Colonic mucosa (tissue), 4 donors: ENCODE results near the gene UBE2F. TPM values are rescaled to one million over a fixed set of nuclear protein-coding genes. Genes with fewer than 3 reads are reported as not detected.

Experiments used
- DNase-seq: peaks from one replicate; pipeline ENCODE4 v3.0.0-alpha.2; 2020
- H3K27ac ChIP-seq: fragments of 200-600 bp; one replicate; pipeline ENCODE4 v1.8.0; 2021
- H3K27me3 ChIP-seq: fragments of 200-600 bp; one replicate; pipeline ENCODE4 v1.8.0; 2021
- H3K36me3 ChIP-seq: fragments of 200-600 bp; one replicate; pipeline ENCODE4 v1.8.0; 2021
- H3K4me1 ChIP-seq: fragments of 200-600 bp; one replicate; pipeline ENCODE4 v1.8.0; 2021; ENCODE audit warnings: mild to moderate bottlenecking
- H3K4me3 ChIP-seq: fragments of 200-600 bp; one replicate; pipeline ENCODE4 v1.8.0; 2021
- H3K9ac ChIP-seq, 2 donors: one replicate each; pipeline ENCODE4 v1.7.0; 2013; ENCODE audit warnings: control low read depth in 2 of 2, low read depth in 2 of 2, low read length in 2 of 2
- H3K9me3 ChIP-seq: fragments of 200-600 bp; one replicate; pipeline ENCODE4 v1.8.0; 2021
- intact Hi-C: fragments of 100-400 bp; cut with DNase I; formaldehyde crosslinking; loops from one replicate; pipeline ENCODE4 v1.14.1; 2022
- total RNA-seq, 2 donors: library from RNA; stranded (reverse); fragmentation: NEBNext Ultra II Directional in 1 of 2; extraction: Animal tissue kit (Norgen Biotek cat#: 25700) in 1 of 2; gene quantifications; one replicate each; pipeline ENCODE4 v1.2.1, GENCODE V29; 2021
- TF ChIP-seq, protein P1 (sequence below): fragments of 200-600 bp; IDR thresholded peaks from one replicate; pipeline ENCODE4 v1.8.0; 2022; ENCODE audit warnings: antibody characterized with exemption, mild to moderate bottlenecking
- donor health status: healthy.
- donor health status: DM: no; HTN: no; CAD: no.
- donor health status: DM: no; HTN: no; CAD: no.

The UBE2F gene
- total RNA-seq, 2 donors from 2014 or later: 51.8 to 54.7 TPM

- Histone ChIP-seq H3K9ac (no peak overlapping the region), H3K9me3 (no peaks in the 10 kb centered on the region), H3K27ac (no peak overlapping the region), H3K4me3 (no peak overlapping the region), H3K4me1 (no peaks in the 10 kb centered on the region), H3K27me3 (no peaks in the 10 kb centered on the region), H3K36me3 (no peaks in the 10 kb centered on the region)
- no peak for DNase-seq
- intact Hi-C loops: no loop called here
- TF ChIP-seq, protein P1, sequence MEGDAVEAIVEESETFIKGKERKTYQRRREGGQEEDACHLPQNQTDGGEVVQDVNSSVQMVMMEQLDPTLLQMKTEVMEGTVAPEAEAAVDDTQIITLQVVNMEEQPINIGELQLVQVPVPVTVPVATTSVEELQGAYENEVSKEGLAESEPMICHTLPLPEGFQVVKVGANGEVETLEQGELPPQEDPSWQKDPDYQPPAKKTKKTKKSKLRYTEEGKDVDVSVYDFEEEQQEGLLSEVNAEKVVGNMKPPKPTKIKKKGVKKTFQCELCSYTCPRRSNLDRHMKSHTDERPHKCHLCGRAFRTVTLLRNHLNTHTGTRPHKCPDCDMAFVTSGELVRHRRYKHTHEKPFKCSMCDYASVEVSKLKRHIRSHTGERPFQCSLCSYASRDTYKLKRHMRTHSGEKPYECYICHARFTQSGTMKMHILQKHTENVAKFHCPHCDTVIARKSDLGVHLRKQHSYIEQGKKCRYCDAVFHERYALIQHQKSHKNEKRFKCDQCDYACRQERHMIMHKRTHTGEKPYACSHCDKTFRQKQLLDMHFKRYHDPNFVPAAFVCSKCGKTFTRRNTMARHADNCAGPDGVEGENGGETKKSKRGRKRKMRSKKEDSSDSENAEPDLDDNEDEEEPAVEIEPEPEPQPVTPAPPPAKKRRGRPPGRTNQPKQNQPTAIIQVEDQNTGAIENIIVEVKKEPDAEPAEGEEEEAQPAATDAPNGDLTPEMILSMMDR: no peak
Observed at GRCh38 chr2:237929979-237930378, 36.8 kb upstream of the UBE2F start.

DNA sequence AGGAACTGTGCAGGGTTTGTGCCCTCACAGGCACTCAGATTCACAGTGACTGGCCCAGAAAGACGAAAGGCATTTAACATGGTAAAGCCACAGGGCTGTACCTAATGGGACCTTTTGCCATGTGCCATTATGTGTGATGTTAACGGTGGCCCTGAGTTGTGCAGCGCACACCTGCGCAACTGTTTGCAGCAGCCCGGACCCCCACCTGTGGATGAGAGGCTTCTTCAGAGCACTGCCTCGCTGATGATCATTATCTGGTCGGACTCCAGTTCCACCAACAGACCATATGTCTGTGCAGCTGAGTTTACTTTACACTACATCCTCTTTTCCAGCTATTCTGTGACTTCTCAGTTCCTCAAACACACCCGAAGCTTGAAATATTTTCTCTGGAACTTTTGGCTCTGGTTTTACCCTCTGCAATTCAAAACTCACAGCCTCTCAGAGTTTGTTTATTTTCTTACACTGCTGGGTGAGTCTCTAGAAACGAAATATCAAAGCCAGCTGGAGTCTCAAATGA is 35.6 kb upstream of the UBE2F start:
- Histone ChIP-seq H3K27ac (no peak overlapping the region), H3K36me3 (no peaks in the 10 kb centered on the region), H3K9ac (no peak overlapping the region), H3K9me3 (no peaks in the 10 kb centered on the region), H3K4me1 (no peaks in the 10 kb centered on the region), H3K4me3 (no peak overlapping the region), H3K27me3 (no peaks in the 10 kb centered on the region)
- no peak for DNase-seq
- TF ChIP-seq, protein P1: no peak
- intact Hi-C loops: no loop called here

GRCh38 chr2:237932731-237933131 is 34.1 kb upstream of the UBE2F start:
- Histone ChIP-seq H3K36me3 (no peaks in the 10 kb centered on the region), H3K27ac (no peak overlapping the region), H3K4me1 (no peaks in the 10 kb centered on the region), H3K27me3 (no peaks in the 10 kb centered on the region), H3K9ac (no peak overlapping the region), H3K4me3 (no peak overlapping the region), H3K9me3 (no peaks in the 10 kb centered on the region)
- no peak for DNase-seq
- TF ChIP-seq, protein P1: no peak
- intact Hi-C loops: no loop called here

DNA sequence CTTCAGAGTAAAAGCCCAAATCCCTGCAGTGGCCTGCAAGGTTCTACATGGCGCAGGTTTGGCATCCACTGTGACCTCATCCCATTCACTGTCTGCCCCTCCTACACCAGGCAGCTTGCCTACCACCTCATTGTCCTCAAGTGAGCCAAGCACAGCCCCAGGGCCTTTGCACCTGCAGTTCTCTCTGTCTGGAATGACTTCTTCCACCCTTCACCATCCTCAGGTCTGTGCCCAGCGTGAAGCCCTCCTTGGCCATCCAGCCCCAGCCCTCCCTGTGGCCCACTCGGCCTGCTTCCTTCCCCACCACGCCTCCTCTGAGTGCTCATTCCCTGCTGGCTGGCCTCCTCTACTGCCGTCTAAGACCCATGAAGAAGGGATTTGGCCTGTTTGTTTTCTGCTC is 32.6 kb upstream of the UBE2F start:
- intact Hi-C loops: no loop called here
- no peaks in the 10 kb centered on the region for H3K9me3 ChIP-seq
- H3K27ac ChIP-seq: no peak overlapping the region
- no peak overlapping the region for H3K4me3 ChIP-seq
- no peak for DNase-seq
- H3K27me3 ChIP-seq: no peaks in the 10 kb centered on the region
- no peaks in the 10 kb centered on the region for H3K4me1 ChIP-seq
- H3K9ac ChIP-seq: no peak overlapping the region
- TF ChIP-seq, protein P1: no peak
- H3K36me3 ChIP-seq: no peaks in the 10 kb centered on the region

- Histone ChIP-seq H3K9ac (no peak overlapping the region), H3K9me3 (no peaks in the 10 kb centered on the region), H3K27ac (no peak overlapping the region), H3K4me3 (no peak overlapping the region), H3K4me1 (no peaks in the 10 kb centered on the region), H3K36me3 (no peaks in the 10 kb centered on the region), H3K27me3 (no peaks in the 10 kb centered on the region)
- intact Hi-C loops: no loop called here
- TF ChIP-seq, protein P1: no peak
- DNase-seq: no peak
Observed at GRCh38 chr2:237935740-237936452, 30.9 kb upstream of the UBE2F start.
